ENCODE data around the gene SLC2A13. TPM values are rescaled to one million over a fixed set of nuclear protein-coding genes. Genes with fewer than 3 reads are reported as not detected.

The SLC2A13 gene
- total RNA-seq, 1 donor from 2014 or later, result 7.4 TPM

DNA sequence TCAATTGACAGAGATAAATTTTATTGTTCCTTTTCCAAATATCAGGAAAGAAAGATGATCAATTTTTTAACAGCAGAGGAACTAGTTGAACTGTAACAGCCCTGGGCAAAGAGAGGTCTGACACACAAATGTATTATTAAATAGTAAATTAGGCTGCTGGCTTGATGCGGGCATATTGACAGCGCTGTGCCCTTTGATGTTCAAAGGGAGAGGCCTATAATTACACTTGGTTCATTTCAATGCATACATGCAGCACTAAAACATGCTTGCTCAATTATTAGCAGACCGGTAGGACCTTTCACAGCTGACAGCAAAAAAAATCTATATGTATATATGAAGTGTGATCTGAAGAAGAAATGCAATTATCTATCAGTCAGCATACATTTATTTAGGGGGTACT, 219.8 kb downstream of the SLC2A13 start:
- Mint-ChIP-seq H3K27ac (no peak overlapping the region), H3K4me1 (peaks cover 1% of the 10 kb centered on the region), H3K9me3 (no peaks in the 10 kb centered on the region), H3K27me3 (ENCODE audit: low read depth) (no peaks in the 10 kb centered on the region), H3K36me3 (no peaks in the 10 kb centered on the region), H3K4me3 (no peak overlapping the region)
- DNase-seq (ENCODE audit: low spot score in 2 of 2, unreplicated experiment in 2 of 2), result no peak
- TF ChIP-seq, protein P1, sequence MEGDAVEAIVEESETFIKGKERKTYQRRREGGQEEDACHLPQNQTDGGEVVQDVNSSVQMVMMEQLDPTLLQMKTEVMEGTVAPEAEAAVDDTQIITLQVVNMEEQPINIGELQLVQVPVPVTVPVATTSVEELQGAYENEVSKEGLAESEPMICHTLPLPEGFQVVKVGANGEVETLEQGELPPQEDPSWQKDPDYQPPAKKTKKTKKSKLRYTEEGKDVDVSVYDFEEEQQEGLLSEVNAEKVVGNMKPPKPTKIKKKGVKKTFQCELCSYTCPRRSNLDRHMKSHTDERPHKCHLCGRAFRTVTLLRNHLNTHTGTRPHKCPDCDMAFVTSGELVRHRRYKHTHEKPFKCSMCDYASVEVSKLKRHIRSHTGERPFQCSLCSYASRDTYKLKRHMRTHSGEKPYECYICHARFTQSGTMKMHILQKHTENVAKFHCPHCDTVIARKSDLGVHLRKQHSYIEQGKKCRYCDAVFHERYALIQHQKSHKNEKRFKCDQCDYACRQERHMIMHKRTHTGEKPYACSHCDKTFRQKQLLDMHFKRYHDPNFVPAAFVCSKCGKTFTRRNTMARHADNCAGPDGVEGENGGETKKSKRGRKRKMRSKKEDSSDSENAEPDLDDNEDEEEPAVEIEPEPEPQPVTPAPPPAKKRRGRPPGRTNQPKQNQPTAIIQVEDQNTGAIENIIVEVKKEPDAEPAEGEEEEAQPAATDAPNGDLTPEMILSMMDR (IDR thresholded peaks at IDR 0.05; ENCODE audit: unreplicated experiment), result no peak

DNA sequence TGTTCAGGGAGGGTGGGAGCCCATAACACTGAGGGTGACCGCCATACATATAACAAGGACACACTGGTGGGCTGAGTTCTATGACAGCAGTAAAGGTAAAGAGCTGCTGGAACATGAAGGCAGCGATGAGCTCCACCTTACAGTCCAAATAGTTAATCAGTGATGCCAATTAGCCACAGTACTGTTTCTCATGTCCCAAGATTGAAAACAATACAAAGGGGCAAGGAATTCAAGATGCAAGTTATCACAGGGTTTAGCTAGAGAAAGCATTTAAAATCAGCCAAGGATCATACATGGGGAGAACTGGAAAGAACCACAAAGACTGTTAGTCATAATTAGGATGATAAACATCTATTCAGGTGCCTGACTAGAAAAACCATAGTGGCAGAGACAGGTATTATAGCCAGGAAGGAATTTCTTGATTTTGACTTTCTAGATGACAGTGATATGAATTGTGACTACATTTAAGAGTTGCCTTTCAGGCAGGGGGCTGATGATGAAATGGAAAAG, 221.2 kb downstream of the SLC2A13 start:
- H3K4me3 Mint-ChIP-seq, result no peak overlapping the region
- no peak overlapping the region for H3K27ac Mint-ChIP-seq
- no peaks in the 10 kb centered on the region for H3K4me1 Mint-ChIP-seq
- TF ChIP-seq, protein P1 (IDR thresholded peaks at IDR 0.05; ENCODE audit: unreplicated experiment), result no peak
- H3K27me3 Mint-ChIP-seq (ENCODE audit: low read depth), result no peaks in the 10 kb centered on the region
- peaks cover 7% of the 10 kb centered on the region for H3K9me3 Mint-ChIP-seq
- DNase-seq (ENCODE audit: low spot score in 2 of 2, unreplicated experiment in 2 of 2), result no peak
- peaks cover 3% of the 10 kb centered on the region for H3K36me3 Mint-ChIP-seq

DNA sequence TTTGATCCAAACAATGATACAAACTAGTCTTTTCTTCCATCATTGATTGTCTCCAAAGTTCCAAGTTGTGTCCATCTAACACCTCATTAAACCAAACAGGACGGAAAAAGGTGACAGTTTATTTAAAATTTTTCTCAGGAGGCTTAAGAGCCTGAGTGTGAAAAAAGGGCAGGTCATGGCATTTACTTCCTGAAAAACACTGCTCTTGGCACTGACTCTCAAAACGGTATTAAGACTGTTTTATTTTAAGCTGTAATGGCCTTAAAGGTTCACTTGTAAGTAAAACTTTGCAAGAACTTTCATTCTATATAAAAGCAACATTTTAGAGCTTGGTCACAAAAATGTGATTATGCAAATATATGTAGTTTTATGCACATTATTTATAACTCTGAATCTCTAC, 222.5 kb downstream of the SLC2A13 start:
- TF ChIP-seq, protein P1 (IDR thresholded peaks at IDR 0.05; ENCODE audit: unreplicated experiment), result no peak
- Mint-ChIP-seq H3K4me3 (no peak overlapping the region), H3K27ac (no peak overlapping the region)

DNA sequence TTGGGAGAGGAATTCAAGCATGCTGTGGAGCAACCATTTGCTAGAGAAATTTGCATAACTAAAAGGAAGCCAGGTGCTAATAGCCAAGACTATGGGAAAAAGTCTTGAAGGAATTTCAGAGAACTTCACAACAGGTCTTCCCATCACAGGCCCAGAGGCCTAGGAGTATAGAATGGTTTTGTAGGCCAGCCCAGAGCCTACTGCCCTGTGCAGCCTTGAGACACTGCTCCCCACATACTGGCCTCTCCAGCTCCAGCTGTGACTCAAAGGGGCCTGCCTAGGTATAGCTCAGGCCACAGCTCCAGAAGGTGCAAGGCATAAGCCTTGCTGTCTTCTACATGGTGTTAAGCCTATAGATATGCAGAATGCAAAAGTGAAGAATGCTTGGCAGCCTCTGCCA, 227.1 kb downstream of the SLC2A13 start:
- Mint-ChIP-seq H3K27me3 (ENCODE audit: low read depth) (no peaks in the 10 kb centered on the region), H3K4me3 (no peak overlapping the region), H3K27ac (no peak overlapping the region), H3K4me1 (peaks cover 18% of the 10 kb centered on the region), H3K36me3 (peaks cover 10% of the 10 kb centered on the region), H3K9me3 (peaks cover 27% of the 10 kb centered on the region)
- TF ChIP-seq, protein P1 (IDR thresholded peaks at IDR 0.05; ENCODE audit: unreplicated experiment), result no peak
- DNase-seq (ENCODE audit: low spot score in 2 of 2, unreplicated experiment in 2 of 2), result no peak

More for the DNA sequence above, 222.5 kb downstream of the SLC2A13 start:
- H3K4me1 Mint-ChIP-seq, result no peaks in the 10 kb centered on the region
- H3K9me3 Mint-ChIP-seq, result peaks cover 14% of the 10 kb centered on the region
- DNase-seq (ENCODE audit: low spot score in 2 of 2, unreplicated experiment in 2 of 2), result no peak
- no peaks in the 10 kb centered on the region for H3K27me3 Mint-ChIP-seq (ENCODE audit: low read depth)
- H3K36me3 Mint-ChIP-seq, result peaks cover 6% of the 10 kb centered on the region

DNA sequence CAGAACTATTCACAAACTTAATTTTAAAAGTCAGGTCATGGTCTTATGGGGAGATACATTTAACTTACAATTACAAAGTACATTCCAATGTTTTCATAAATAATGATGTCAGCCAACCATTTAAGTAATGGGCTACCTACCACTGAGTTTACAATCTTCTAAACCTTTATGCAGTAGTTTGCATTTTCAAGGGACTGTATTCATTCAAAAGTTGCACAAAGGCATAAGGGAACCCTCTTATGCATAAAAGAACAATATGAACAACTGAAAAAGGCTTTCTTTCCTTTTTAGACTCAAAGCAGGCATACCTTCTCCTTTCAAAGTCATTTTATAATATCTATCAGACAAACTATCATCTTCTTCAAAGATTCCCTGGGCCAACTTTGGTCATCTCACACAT, 230.2 kb downstream of the SLC2A13 start:
- Mint-ChIP-seq H3K4me1 (peaks cover 18% of the 10 kb centered on the region), H3K4me3 (no peak overlapping the region), H3K36me3 (peaks cover 10% of the 10 kb centered on the region), H3K27ac (no peak overlapping the region), H3K27me3 (ENCODE audit: low read depth) (no peaks in the 10 kb centered on the region), H3K9me3 (peaks cover 25% of the 10 kb centered on the region)
- TF ChIP-seq, protein P1 (IDR thresholded peaks at IDR 0.05; ENCODE audit: unreplicated experiment), result no peak
- no peak for DNase-seq (ENCODE audit: low spot score in 2 of 2, unreplicated experiment in 2 of 2)

DNA sequence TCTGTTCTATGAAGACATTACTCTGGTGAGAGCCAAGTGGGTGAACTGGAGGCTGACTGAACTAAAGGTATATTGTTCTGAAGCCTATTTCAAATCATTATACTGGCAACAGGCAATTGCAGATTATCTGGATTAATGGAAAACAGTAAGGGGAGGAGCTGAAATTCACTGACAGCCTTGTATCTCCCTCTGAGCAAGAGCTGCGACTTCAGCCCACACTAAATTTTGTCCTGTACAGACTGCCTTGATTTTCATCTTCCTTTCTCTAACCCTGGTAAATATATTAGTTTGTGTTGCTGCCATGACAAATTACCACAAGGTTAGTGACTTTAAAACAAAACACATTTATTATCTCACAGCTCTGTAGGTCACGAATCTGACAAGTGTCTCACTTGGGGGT, 231.1 kb downstream of the SLC2A13 start:
- peaks cover 7% of the 10 kb centered on the region for H3K36me3 Mint-ChIP-seq
- peaks cover 18% of the 10 kb centered on the region for H3K4me1 Mint-ChIP-seq
- no peak overlapping the region for H3K4me3 Mint-ChIP-seq
- no peaks in the 10 kb centered on the region for H3K27me3 Mint-ChIP-seq (ENCODE audit: low read depth)
- DNase-seq (ENCODE audit: low spot score in 2 of 2, unreplicated experiment in 2 of 2), result no peak
- H3K27ac Mint-ChIP-seq, result no peak overlapping the region
- H3K9me3 Mint-ChIP-seq, result peaks cover 20% of the 10 kb centered on the region
- TF ChIP-seq, protein P1 (IDR thresholded peaks at IDR 0.05; ENCODE audit: unreplicated experiment), result no peak
